Heart right ventricle (tissue), 16 donors: ENCODE measurements around the gene CPVL. TPM values are rescaled to one million over a fixed set of nuclear protein-coding genes. Genes with fewer than 3 reads are reported as not detected.

ENCODE experiments used
- ATAC-seq, 8 donors: fragments of 200-7000 bp; cut with Tn5 transposase; one replicate each; pipeline ENCODE4 v1.9.1; 2020; ENCODE audit warnings: mild to moderate bottlenecking in 8 of 8, moderate library complexity in 8 of 8, moderate number of reproducible peaks in 1 of 8
- DNase-seq, 2 donors: peaks; one replicate each; pipeline ENCODE4 v3.0.0-alpha.2; 2020
- H3K27ac ChIP-seq, 10 donors: fragments of 200-600 bp; sonication (generic) in 2 of 10; one replicate each; pipeline versions ENCODE4 v1.5.0 to v1.8.0; 2020 to 2022; ENCODE audit warnings: mild to moderate bottlenecking in 3 of 10
- H3K27me3 ChIP-seq, 7 donors: fragments of 200-600 bp; one replicate each; pipeline ENCODE4 v1.8.0; 2021 to 2022; ENCODE audit warnings: mild to moderate bottlenecking in 2 of 7
- H3K36me3 ChIP-seq, 9 donors: fragments of 200-600 bp; sonication (generic) in 1 of 9; one replicate each; pipeline versions ENCODE4 v1.5.0 to v1.8.0; 2020 to 2022; ENCODE audit warnings: mild to moderate bottlenecking in 2 of 9
- H3K4me1 ChIP-seq, 9 donors: fragments of 200-600 bp; sonication (generic) in 1 of 9; one replicate each; pipeline versions ENCODE4 v1.5.0 to v1.8.0; 2020 to 2022; ENCODE audit warnings: mild to moderate bottlenecking in 4 of 9
- H3K4me3 ChIP-seq, 10 donors: fragments of 200-600 bp; sonication (generic) in 2 of 10; one replicate each; pipeline versions ENCODE4 v1.5.0 to v1.8.0; 2020 to 2022; ENCODE audit warnings: mild to moderate bottlenecking in 7 of 10, moderate library complexity in 2 of 10
- H3K9me3 ChIP-seq, 11 donors: fragments of 200-600 bp in 10 of 11; sonication (generic) in 2 of 11; one replicate each; pipeline versions ENCODE4 v1.5.0 to v1.8.0; 2013 to 2022; ENCODE audit warnings: mild to moderate bottlenecking in 2 of 11, control low read depth in 1 of 11, moderate library complexity in 1 of 11
- WGBS, 2 donors: extraction: QIAGEN DNeasy Blood & Tissue Kit; methylation state at CpG; one replicate each; pipeline ENCODE4 v1.1.7; 2013; ENCODE audit warnings: inconsistent platforms in 1 of 2; 5-methylcytosine and 5-hydroxymethylcytosine counted together
- intact Hi-C, 10 donors: fragments of 100-400 bp; cut with DNase I; formaldehyde crosslinking; loops; one replicate each; pipeline versions ENCODE4 v1.11.1 to v1.14.2; 2022
- polyA plus RNA-seq, 2 donors: library from polyadenylated mRNA; stranded (reverse); fragments of 200-250 nt; gene quantifications; one replicate each; pipeline ENCODE4 v1.2.3, GENCODE V29; 2013
- total RNA-seq, 10 donors: library from RNA; stranded (reverse); fragmentation: NEBNext Ultra II Directional in 3 of 10; extraction: Animal tissue kit (Norgen Biotek cat#: 25700) in 3 of 10; gene quantifications; one replicate each; pipeline versions ENCODE4 v1.2.1 to v1.2.4, GENCODE V29; 2021 to 2023
- TF ChIP-seq, protein P1 (sequence below), 9 donors: fragments of 200-600 bp; sonication (generic) in 2 of 9; IDR thresholded peaks; one replicate each; pipeline versions ENCODE4 v1.5.0 to v1.8.0; 2021 to 2022; ENCODE audit warnings: antibody characterized with exemption in 9 of 9, mild to moderate bottlenecking in 5 of 9, moderate library complexity in 1 of 9
- donor health status: Arrhythmogenic right ventricular cardiomyopathy.
- donor health status: ischemic (EF 13 %, LVEDD 7.1; RV severe dilation, severe dysfunction).
- donor health status: healthy with polysubstance abuse.
- donor health status: DM: no; HTN: yes; CAD: no.
- donor health status: DM: no; HTN: no; CAD: no.
- donor health status: ischemic (EF 25% LVEDD 6.9; RV normal size, moderate dysfunction).
- donor health status: ischemic (EF 25% LVEDD 5.7; RV mildly dilated, moderate dysfunction).
- donor health status: healthy.
- donor health status: DM: yes; HTN: yes; CAD: no.
- donor health status: Ischemic cardiomyopathy.
- donor health status: ischemic (EF 35%, LVEDD 5.7; RV mildly dilated, moderate dysfunction).
- donor health status: nonischemic (EF 11% LVEDD 7.7; RV severe dilation, severe dysfunction).
- donor health status: DM: yes; HTN: yes; CAD: no.
- donor health status: PGD.
- donor health status: ischemic (EF 29% LVEDD 5.4; RV normal size, mild dysfunction).
- donor health status: nonischemic (EF 23%, LVEDD 6.1; RV moderate dilation, normal function).

Gene CPVL
- total and polyA plus RNA-seq, 12 donors: 49.4 to 215 (median 93.0) TPM

- TF ChIP-seq, protein P1, sequence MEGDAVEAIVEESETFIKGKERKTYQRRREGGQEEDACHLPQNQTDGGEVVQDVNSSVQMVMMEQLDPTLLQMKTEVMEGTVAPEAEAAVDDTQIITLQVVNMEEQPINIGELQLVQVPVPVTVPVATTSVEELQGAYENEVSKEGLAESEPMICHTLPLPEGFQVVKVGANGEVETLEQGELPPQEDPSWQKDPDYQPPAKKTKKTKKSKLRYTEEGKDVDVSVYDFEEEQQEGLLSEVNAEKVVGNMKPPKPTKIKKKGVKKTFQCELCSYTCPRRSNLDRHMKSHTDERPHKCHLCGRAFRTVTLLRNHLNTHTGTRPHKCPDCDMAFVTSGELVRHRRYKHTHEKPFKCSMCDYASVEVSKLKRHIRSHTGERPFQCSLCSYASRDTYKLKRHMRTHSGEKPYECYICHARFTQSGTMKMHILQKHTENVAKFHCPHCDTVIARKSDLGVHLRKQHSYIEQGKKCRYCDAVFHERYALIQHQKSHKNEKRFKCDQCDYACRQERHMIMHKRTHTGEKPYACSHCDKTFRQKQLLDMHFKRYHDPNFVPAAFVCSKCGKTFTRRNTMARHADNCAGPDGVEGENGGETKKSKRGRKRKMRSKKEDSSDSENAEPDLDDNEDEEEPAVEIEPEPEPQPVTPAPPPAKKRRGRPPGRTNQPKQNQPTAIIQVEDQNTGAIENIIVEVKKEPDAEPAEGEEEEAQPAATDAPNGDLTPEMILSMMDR (IDR thresholded peaks at IDR 0.05): no peak
- H3K9me3 ChIP-seq: peaks cover 0 to 11% (median 0%) of the 10 kb centered on the region in 11 donors
- H3K4me3 ChIP-seq: no peak overlapping the region
- no peaks in the 10 kb centered on the region for H3K4me1 ChIP-seq
- intact Hi-C loops: no loop called here
- no peak for DNase-seq
- H3K27ac ChIP-seq: no peak overlapping the region
- no peak for ATAC-seq
- no peaks in the 10 kb centered on the region for H3K27me3 ChIP-seq
- no peaks in the 10 kb centered on the region for H3K36me3 ChIP-seq
- 72 to 87% methylated on average over 3 of the region's 3 CpGs for WGBS, 2 donors
Observed at GRCh38 chr7:29163854-29164253, 17.5 kb upstream of the CPVL start.

GRCh38 chr7:29162577-29162976, 16.2 kb upstream of the CPVL start:
- intact Hi-C loops: no loop called here
- no peaks in the 10 kb centered on the region for H3K36me3 ChIP-seq
- ATAC-seq (peak in 2 of 8 donors; percentile 21 to 77), DNase-seq (no peak)
- TF ChIP-seq, protein P1 (IDR thresholded peaks at IDR 0.05): no peak
- H3K4me3 ChIP-seq: no peak overlapping the region
- peaks cover 0 to 11% (median 0%) of the 10 kb centered on the region in 11 donors for H3K9me3 ChIP-seq
- WGBS, 2 donors: 65 to 67% methylated on average over 6 of the region's 6 CpGs
- H3K27ac ChIP-seq: peak overlapping the region in 2 of 10 donors; percentile 9 to 49
- H3K4me1 ChIP-seq: peaks cover 0 to 9% (median 4%) of the 10 kb centered on the region in 9 donors
- no peaks in the 10 kb centered on the region for H3K27me3 ChIP-seq

GRCh38 chr7:29161231-29161630, 14.9 kb upstream of the CPVL start:
- WGBS, 2 donors: 75 to 85% methylated on average over 4 of the region's 4 CpGs
- ATAC-seq: no peak
- no peak overlapping the region for H3K27ac ChIP-seq
- intact Hi-C loops: no loop called here
- DNase-seq: no peak
- H3K4me3 ChIP-seq: no peak overlapping the region
- H3K9me3 ChIP-seq: peaks cover 0 to 9% (median 0%) of the 10 kb centered on the region in 11 donors
- TF ChIP-seq, protein P1 (IDR thresholded peaks at IDR 0.05): no peak
- H3K27me3 ChIP-seq: no peaks in the 10 kb centered on the region
- H3K36me3 ChIP-seq: no peaks in the 10 kb centered on the region
- peaks cover 0 to 21% (median 6%) of the 10 kb centered on the region in 9 donors for H3K4me1 ChIP-seq

DNA sequence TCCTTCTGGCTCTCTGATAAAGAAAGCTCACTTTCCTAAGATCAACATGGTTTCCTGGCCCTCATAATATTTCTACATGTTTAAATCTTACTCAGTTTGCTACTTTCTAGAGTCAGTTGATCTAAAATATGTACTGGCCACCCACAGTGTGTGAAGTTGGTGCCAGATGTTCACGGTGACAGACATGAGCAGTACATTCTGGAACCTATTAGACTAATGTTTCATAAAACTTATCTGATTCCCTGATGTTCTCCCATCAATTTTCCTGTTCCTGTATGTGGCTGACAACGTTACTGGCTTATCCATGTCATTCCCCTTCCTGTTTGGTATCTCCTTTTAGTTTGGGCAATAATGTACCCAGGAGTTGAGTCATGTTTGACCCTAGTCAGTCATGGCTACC, 13.7 kb upstream of the CPVL start:
- Histone ChIP-seq H3K4me1 (peaks cover 0 to 25% (median 6%) of the 10 kb centered on the region in 9 donors), H3K36me3 (no peaks in the 10 kb centered on the region), H3K27ac (no peak overlapping the region), H3K4me3 (no peak overlapping the region), H3K9me3 (no peaks in the 10 kb centered on the region), H3K27me3 (no peaks in the 10 kb centered on the region)
- 28 to 52% methylated on average over 2 of the region's 2 CpGs for WGBS, 2 donors
- ATAC-seq (no peak), DNase-seq (no peak)
- intact Hi-C loops: no loop called here
- TF ChIP-seq, protein P1 (IDR thresholded peaks at IDR 0.05): no peak
